Activated T-helper 1 cell treated with anti-CD3 and anti-CD28 coated beads, Interleukin-12 subunit alpha, Interleukin-12 subunit beta, Interleukin-2, Interleukin-4 antibody, amounts not matched to agents 30 ng/mL and 10 ng/mL and 1 ng/mL, durations not matched to agents 14 hours and 24 hours and 36 hours (primary cell): ENCODE measurements around the gene GPC3. TPM values are rescaled to one million over a fixed set of nuclear protein-coding genes. Genes with fewer than 3 reads are reported as not detected.

Experiments
- DNase-seq: peaks from one replicate; pipeline ENCODE4 v3.0.0; 2021; ENCODE audit warnings: low spot score
- H3K27ac Mint-ChIP-seq: one replicate; pipeline ENCODE4 v1.8.0; 2021; ENCODE audit warnings: mild to moderate bottlenecking, mixed read lengths
- H3K27me3 Mint-ChIP-seq: one replicate; pipeline ENCODE4 v1.8.0; 2022; ENCODE audit warnings: mild to moderate bottlenecking, moderate library complexity, mixed read lengths; ENCODE audit not compliant: insufficient read depth
- H3K36me3 Mint-ChIP-seq: one replicate; pipeline ENCODE4 v1.8.0; 2021; ENCODE audit warnings: low read depth, mixed read lengths
- H3K4me1 Mint-ChIP-seq: one replicate; pipeline ENCODE4 v1.8.0; 2021; ENCODE audit warnings: low read depth, mixed read lengths
- H3K4me3 Mint-ChIP-seq: one replicate; pipeline ENCODE4 v1.8.0; 2021; ENCODE audit warnings: mild to moderate bottlenecking, moderate library complexity, mixed read lengths
- H3K9me3 Mint-ChIP-seq: one replicate; pipeline ENCODE4 v1.8.0; 2021; ENCODE audit warnings: mixed read lengths
- intact Hi-C: fragments of 100-400 bp; cut with micrococcal nuclease; formaldehyde crosslinking; loops from one replicate; pipeline ENCODE4 v1.15.1; 2024
- total RNA-seq: library from RNA; stranded (reverse); gene quantifications from 2 replicates; pipeline ENCODE4 v1.2.3, GENCODE V29; 2022

The GPC3 gene
- total RNA-seq, 1 donor from 2014 or later, result 0.39 TPM

GRCh38 chrX:133697656-133698055 is 287.7 kb downstream of the GPC3 start:
- intact Hi-C loops, result no loop called here
- Mint-ChIP-seq H3K36me3 (no peaks in the 10 kb centered on the region), H3K27me3 (peaks cover 5% of the 10 kb centered on the region)

GRCh38 chrX:133689997-133690599 is 295.3 kb downstream of the GPC3 start:
- no peaks in the 10 kb centered on the region for H3K4me1 Mint-ChIP-seq
- H3K4me3 Mint-ChIP-seq, result no peak overlapping the region
- H3K27me3 Mint-ChIP-seq, result no peaks in the 10 kb centered on the region
- no peak for DNase-seq
- H3K27ac Mint-ChIP-seq, result no peak overlapping the region
- intact Hi-C loops, result no loop called here
- no peaks in the 10 kb centered on the region for H3K36me3 Mint-ChIP-seq
- no peaks in the 10 kb centered on the region for H3K9me3 Mint-ChIP-seq

More at GRCh38 chrX:133697656-133698055, 287.7 kb downstream of the GPC3 start:
- Mint-ChIP-seq H3K27ac (no peak overlapping the region), H3K4me1 (no peaks in the 10 kb centered on the region), H3K4me3 (no peak overlapping the region), H3K9me3 (no peaks in the 10 kb centered on the region)
- DNase-seq, result no peak

- Mint-ChIP-seq H3K27ac (no peak overlapping the region), H3K27me3 (no peaks in the 10 kb centered on the region), H3K9me3 (no peaks in the 10 kb centered on the region), H3K4me3 (no peak overlapping the region), H3K36me3 (no peaks in the 10 kb centered on the region), H3K4me1 (no peaks in the 10 kb centered on the region)
- no peak for DNase-seq
- intact Hi-C loops, result no loop called here
Observed at GRCh38 chrX:133685822-133686221, 299.6 kb downstream of the GPC3 start.

- no peak for DNase-seq
- Mint-ChIP-seq H3K4me3 (no peak overlapping the region), H3K27ac (no peak overlapping the region), H3K27me3 (peaks cover 2% of the 10 kb centered on the region), H3K9me3 (no peaks in the 10 kb centered on the region), H3K36me3 (no peaks in the 10 kb centered on the region), H3K4me1 (no peaks in the 10 kb centered on the region)
- intact Hi-C loops, result no loop called here
Observed at GRCh38 chrX:133681897-133682296, 303.5 kb downstream of the GPC3 start.

GRCh38 chrX:133681421-133681820 is 304.0 kb downstream of the GPC3 start:
- Mint-ChIP-seq H3K9me3 (no peaks in the 10 kb centered on the region), H3K27me3 (peaks cover 2% of the 10 kb centered on the region), H3K4me3 (no peak overlapping the region), H3K27ac (no peak overlapping the region), H3K4me1 (no peaks in the 10 kb centered on the region), H3K36me3 (no peaks in the 10 kb centered on the region)
- no peak for DNase-seq
- intact Hi-C loops, result no loop called here

- Mint-ChIP-seq H3K9me3 (no peaks in the 10 kb centered on the region), H3K4me1 (no peaks in the 10 kb centered on the region), H3K27ac (no peak overlapping the region), H3K27me3 (peaks cover 2% of the 10 kb centered on the region), H3K36me3 (no peaks in the 10 kb centered on the region), H3K4me3 (no peak overlapping the region)
- DNase-seq, result no peak
- intact Hi-C loops, result loop anchor here (10.0 kb wide), 1 partner anchor 1043 kb away; no protein-coding TSS in a partner anchor
Observed at GRCh38 chrX:133677123-133678063, 308.0 kb downstream of the GPC3 start.

- intact Hi-C loops, result loop anchor here (10.0 kb wide), 1 partner anchor 1042 kb away; no protein-coding TSS in a partner anchor
- no peak overlapping the region for H3K27ac Mint-ChIP-seq
Observed at GRCh38 chrX:133676344-133677122, 308.9 kb downstream of the GPC3 start.

GRCh38 chrX:133674726-133675470 is 310.5 kb downstream of the GPC3 start:
- intact Hi-C loops, result loop anchor here (5.0 to 10.0 kb wide), 2 partner anchors 1040 to 1848 kb away; no protein-coding TSS in a partner anchor
- no peaks in the 10 kb centered on the region for H3K9me3 Mint-ChIP-seq
- DNase-seq, result no peak
- H3K4me3 Mint-ChIP-seq, result no peak overlapping the region
- H3K27ac Mint-ChIP-seq, result no peak overlapping the region
- H3K36me3 Mint-ChIP-seq, result no peaks in the 10 kb centered on the region
- H3K27me3 Mint-ChIP-seq, result peaks cover 2% of the 10 kb centered on the region
- H3K4me1 Mint-ChIP-seq, result no peaks in the 10 kb centered on the region

More at GRCh38 chrX:133676344-133677122, 308.9 kb downstream of the GPC3 start:
- no peak for DNase-seq
- H3K9me3 Mint-ChIP-seq, result no peaks in the 10 kb centered on the region
- peaks cover 2% of the 10 kb centered on the region for H3K27me3 Mint-ChIP-seq
- H3K4me1 Mint-ChIP-seq, result no peaks in the 10 kb centered on the region
- H3K36me3 Mint-ChIP-seq, result no peaks in the 10 kb centered on the region
- no peak overlapping the region for H3K4me3 Mint-ChIP-seq

- no peak overlapping the region for H3K27ac Mint-ChIP-seq
- H3K4me1 Mint-ChIP-seq, result no peaks in the 10 kb centered on the region
- H3K27me3 Mint-ChIP-seq, result no peaks in the 10 kb centered on the region
- no peak for DNase-seq
- H3K36me3 Mint-ChIP-seq, result no peaks in the 10 kb centered on the region
- intact Hi-C loops, result loop anchor here (5.0 to 10.0 kb wide), 2 partner anchors 1036 to 1843 kb away; no protein-coding TSS in a partner anchor
- H3K9me3 Mint-ChIP-seq, result no peaks in the 10 kb centered on the region
- no peak overlapping the region for H3K4me3 Mint-ChIP-seq
Observed at GRCh38 chrX:133670383-133670782, 315.0 kb downstream of the GPC3 start.

GRCh38 chrX:133669214-133669613 is 316.2 kb downstream of the GPC3 start:
- no peaks in the 10 kb centered on the region for H3K9me3 Mint-ChIP-seq
- H3K4me1 Mint-ChIP-seq, result no peaks in the 10 kb centered on the region
- no peak overlapping the region for H3K4me3 Mint-ChIP-seq
- no peaks in the 10 kb centered on the region for H3K36me3 Mint-ChIP-seq
- no peaks in the 10 kb centered on the region for H3K27me3 Mint-ChIP-seq
- no peak for DNase-seq
- no peak overlapping the region for H3K27ac Mint-ChIP-seq
- intact Hi-C loops, result no loop called here

GRCh38 chrX:133668225-133668931 is 317.0 kb downstream of the GPC3 start:
- Mint-ChIP-seq H3K4me3 (no peak overlapping the region), H3K27ac (no peak overlapping the region), H3K4me1 (no peaks in the 10 kb centered on the region), H3K36me3 (no peaks in the 10 kb centered on the region), H3K27me3 (no peaks in the 10 kb centered on the region), H3K9me3 (no peaks in the 10 kb centered on the region)
- intact Hi-C loops, result no loop called here
- no peak for DNase-seq

GRCh38 chrX:133666256-133666655 is 319.1 kb downstream of the GPC3 start:
- intact Hi-C loops, result no loop called here
- DNase-seq, result no peak
- no peaks in the 10 kb centered on the region for H3K9me3 Mint-ChIP-seq
- H3K27me3 Mint-ChIP-seq, result no peaks in the 10 kb centered on the region
- no peaks in the 10 kb centered on the region for H3K36me3 Mint-ChIP-seq
- H3K27ac Mint-ChIP-seq, result no peak overlapping the region
- H3K4me1 Mint-ChIP-seq, result no peaks in the 10 kb centered on the region
- H3K4me3 Mint-ChIP-seq, result no peak overlapping the region
